Ascending aorta (tissue), 2 donors: ENCODE results near the gene PALD1. TPM values are rescaled to one million over a fixed set of nuclear protein-coding genes. Genes with fewer than 3 reads are reported as not detected.

Experiments
- DNase-seq, 2 donors: peaks; one replicate each; pipeline ENCODE4 v3.0.0-alpha.2; 2019; ENCODE audit warnings: low spot score in 2 of 2
- H3K27ac ChIP-seq, 2 donors: fragments of 200-600 bp; sonication (generic); one replicate each; pipeline ENCODE4 v1.5.1; 2016 to 2017; ENCODE audit warnings: mild to moderate bottlenecking in 1 of 2
- H3K27me3 ChIP-seq: fragments of 200-600 bp; sonication (generic); one replicate; pipeline ENCODE4 v1.5.1; 2017
- H3K36me3 ChIP-seq, 2 donors: fragments of 200-600 bp; sonication (generic); one replicate each; pipeline ENCODE4 v1.5.1; 2016
- H3K4me1 ChIP-seq, 2 donors: fragments of 200-600 bp; sonication (generic); one replicate each; pipeline ENCODE4 v1.5.1; 2016 to 2017; ENCODE audit warnings: mild to moderate bottlenecking in 1 of 2
- H3K4me3 ChIP-seq, 2 donors: fragments of 200-600 bp; sonication (generic); one replicate each; pipeline ENCODE4 v1.5.1; 2016 to 2017; ENCODE audit warnings: mild to moderate bottlenecking in 1 of 2
- H3K9me3 ChIP-seq, 2 donors: fragments of 200-600 bp; sonication (generic); one replicate each; pipeline ENCODE4 v1.5.1; 2016
- CTCF ChIP-seq, 3 experiments: fragments of 200-600 bp in 2 of 3; fragments of 450-650 bp in 1 of 3; sonication (generic) in 2 of 3; IDR thresholded peaks; one replicate each; pipeline ENCODE4 v1.5.1; 2016 to 2019; ENCODE audit warnings: antibody characterized with exemption in 3 of 3, mild to moderate bottlenecking in 1 of 3, moderate library complexity in 1 of 3
- intact Hi-C: fragments of 100-400 bp; cut with DNase I; formaldehyde crosslinking; loops from one replicate; pipeline ENCODE4 v1.15.1; 2023
- total RNA-seq: library from RNA; depleted of rRNA; stranded (reverse); fragments of >200 nt; gene quantifications from one replicate; pipeline ENCODE4 v1.1.0, GENCODE V29; 2016

PALD1 gene
- total RNA-seq, 1 donor from 2014 or later: 21.7 TPM

DNA sequence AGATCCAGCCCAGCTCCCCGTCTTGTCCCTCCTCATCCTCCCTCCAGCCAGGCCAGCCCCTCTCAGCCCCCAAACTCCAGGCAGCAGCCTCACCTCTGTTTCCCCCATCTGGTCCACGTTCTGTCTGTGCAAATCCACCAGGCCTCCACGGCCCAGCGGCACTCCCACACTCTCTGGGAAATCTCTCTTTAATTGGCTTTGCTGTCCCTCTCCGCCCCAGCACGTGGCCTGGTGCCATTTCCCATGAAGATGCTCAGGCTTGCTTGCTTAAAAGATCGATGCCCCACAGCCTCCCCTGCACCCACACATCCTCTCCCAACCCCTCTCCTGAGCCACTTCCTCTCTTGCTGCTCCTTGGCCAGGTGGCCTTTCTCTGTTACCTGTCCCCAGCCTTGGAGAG is 84.7 kb downstream of the PALD1 start:
- TF ChIP-seq CTCF (IDR thresholded peaks at IDR 0.05): no peak
- DNase-seq: no peak
- Histone ChIP-seq H3K27me3 (no peaks in the 10 kb centered on the region), H3K4me1 (no peaks in the 10 kb centered on the region), H3K27ac (no peak overlapping the region), H3K9me3 (no peaks in the 10 kb centered on the region), H3K36me3 (peaks cover 4 to 20% of the 10 kb centered on the region in 2 donors), H3K4me3 (no peak overlapping the region)
- intact Hi-C loops: no loop called here

GRCh38 chr10:70564113-70564725 is 85.7 kb downstream of the PALD1 start:
- no peaks in the 10 kb centered on the region for H3K9me3 ChIP-seq
- peaks cover 4 to 20% of the 10 kb centered on the region in 2 donors for H3K36me3 ChIP-seq
- intact Hi-C loops: no loop called here
- H3K27me3 ChIP-seq: no peaks in the 10 kb centered on the region
- no peaks in the 10 kb centered on the region for H3K4me1 ChIP-seq
- no peak for DNase-seq
- TF ChIP-seq CTCF (IDR thresholded peaks at IDR 0.05): no peak
- no peak overlapping the region for H3K4me3 ChIP-seq
- no peak overlapping the region for H3K27ac ChIP-seq

- Histone ChIP-seq H3K4me1 (no peaks in the 10 kb centered on the region), H3K36me3 (peaks cover 4 to 20% of the 10 kb centered on the region in 2 donors), H3K9me3 (no peaks in the 10 kb centered on the region), H3K27me3 (no peaks in the 10 kb centered on the region), H3K27ac (no peak overlapping the region), H3K4me3 (no peak overlapping the region)
- intact Hi-C loops: no loop called here
- no peak for TF ChIP-seq CTCF (IDR thresholded peaks at IDR 0.05)
- DNase-seq: no peak
These were observed 86.4 kb downstream of the PALD1 start for GRCh38 chr10:70564901-70565351.

- H3K4me1 ChIP-seq: no peaks in the 10 kb centered on the region
- no peak overlapping the region for H3K27ac ChIP-seq
- H3K9me3 ChIP-seq: no peaks in the 10 kb centered on the region
- H3K27me3 ChIP-seq: no peaks in the 10 kb centered on the region
- intact Hi-C loops: no loop called here
- H3K36me3 ChIP-seq: peaks cover 4 to 20% of the 10 kb centered on the region in 2 donors
- no peak for DNase-seq
- TF ChIP-seq CTCF (IDR thresholded peaks at IDR 0.05): no peak
- H3K4me3 ChIP-seq: no peak overlapping the region
These were observed 87.3 kb downstream of the PALD1 start for GRCh38 chr10:70565556-70566514.

- intact Hi-C loops: no loop called here
- DNase-seq: no peak
- H3K36me3 ChIP-seq: peaks cover 4 to 24% of the 10 kb centered on the region in 2 donors
These were observed 88.1 kb downstream of the PALD1 start for GRCh38 chr10:70566515-70567290.

More at GRCh38 chr10:70566515-70567290, 88.1 kb downstream of the PALD1 start:
- H3K4me3 ChIP-seq: no peak overlapping the region
- no peak for TF ChIP-seq CTCF (IDR thresholded peaks at IDR 0.05)
- H3K27ac ChIP-seq: no peak overlapping the region
- no peaks in the 10 kb centered on the region for H3K27me3 ChIP-seq
- H3K4me1 ChIP-seq: no peaks in the 10 kb centered on the region
- H3K9me3 ChIP-seq: no peaks in the 10 kb centered on the region
